GM23248 (cell line): ENCODE measurements around the gene RHBG. TPM values are rescaled to one million over a fixed set of nuclear protein-coding genes. Genes with fewer than 3 reads are reported as not detected.
"Not testable (repeated sequence)": the region's sequence is repeated elsewhere in the genome, so short reads cannot be mapped to it uniquely, and the experiment has no call there.

Source experiments
- DNase-seq: peaks from one replicate; pipeline ENCODE4 v3.0.0-alpha.2; 2015
- H2AFZ ChIP-seq: fragments of 200-600 bp; sonication (generic); 2 replicates; pipeline ENCODE4 v1.6.1; 2016; ENCODE audit warnings: antibody characterized with exemption
- H3F3A ChIP-seq: fragments of 200-600 bp; sonication (generic); 2 replicates; pipeline ENCODE4 v1.6.1; 2016; ENCODE audit warnings: mild to moderate bottlenecking, antibody characterized with exemption, mixed run types; ENCODE audit not compliant: insufficient read depth
- H3K27ac ChIP-seq: fragments of 200-600 bp; sonication (generic); 2 replicates; pipeline ENCODE4 v1.5.1; 2016; ENCODE audit warnings: mild to moderate bottlenecking
- H3K27me3 ChIP-seq: fragments of 200-600 bp; sonication (generic); replicated peaks from 2 replicates; pipeline ENCODE4 v1.6.1; 2016; ENCODE audit warnings: mild to moderate bottlenecking; ENCODE audit not compliant: insufficient read depth
- H3K36me3 ChIP-seq: fragments of 200-600 bp; sonication (generic); 2 replicates; pipeline ENCODE4 v1.6.1; 2016; ENCODE audit warnings: low read depth, mild to moderate bottlenecking
- H3K4me1 ChIP-seq: fragments of 200-600 bp; sonication (generic); 2 replicates; pipeline ENCODE4 v1.6.1; 2016; ENCODE audit warnings: mild to moderate bottlenecking; ENCODE audit not compliant: insufficient read depth
- H3K4me2 ChIP-seq: fragments of 200-600 bp; sonication (generic); one replicate; pipeline ENCODE4 v1.6.1; 2016; ENCODE audit warnings: mild to moderate bottlenecking; ENCODE audit not compliant: unreplicated experiment
- H3K4me3 ChIP-seq: fragments of 200-600 bp; sonication (generic); 2 replicates; pipeline ENCODE4 v1.5.1; 2016; ENCODE audit warnings: mild to moderate bottlenecking
- H3K79me2 ChIP-seq: fragments of 200-600 bp; sonication (generic); 2 replicates; pipeline ENCODE4 v1.6.1; 2016; ENCODE audit warnings: mild to moderate bottlenecking; ENCODE audit not compliant: insufficient read depth
- H3K9ac ChIP-seq: fragments of 200-600 bp; sonication (generic); 2 replicates; pipeline ENCODE4 v1.6.1; 2016; ENCODE audit warnings: mild to moderate bottlenecking
- H3K9me2 ChIP-seq: fragments of 200-600 bp; sonication (generic); 2 replicates; pipeline ENCODE4 v1.6.1; 2016; ENCODE audit warnings: mixed run types, mild to moderate bottlenecking, moderate library complexity; ENCODE audit not compliant: insufficient read depth
- H3K9me3 ChIP-seq: fragments of 200-600 bp; sonication (generic); one replicate; pipeline ENCODE4 v1.6.1; 2017; ENCODE audit warnings: low read depth
- H4K20me1 ChIP-seq: fragments of 200-600 bp; sonication (generic); 2 replicates; pipeline ENCODE4 v1.6.0; 2016; ENCODE audit not compliant: insufficient read depth
- EZH2 ChIP-seq: fragments of 200-600 bp; sonication (generic); IDR thresholded peaks from 2 replicates; pipeline ENCODE4 v1.6.1; 2018; ENCODE audit warnings: antibody characterized with exemption, mild to moderate bottlenecking; ENCODE audit not compliant: insufficient read depth, poor library complexity, severe bottlenecking
- EZH2phosphoT487 ChIP-seq: fragments of 200-600 bp; sonication (generic); IDR thresholded peaks from 2 replicates; pipeline ENCODE4 v1.6.1; 2018; ENCODE audit warnings: antibody characterized with exemption, moderate library complexity, mild to moderate bottlenecking, low read depth; ENCODE audit not compliant: insufficient read depth
- WGBS, 2 experiments: methylation state at CpG; one replicate each; pipeline ENCODE4 v1.1.6; 2015 to 2017; ENCODE audit warnings: low lambda C conversion rate in 2 of 2, low coverage in 1 of 2; ENCODE audit errors: missing lambda C conversion rate in 2 of 2; 5-methylcytosine and 5-hydroxymethylcytosine counted together
- in situ Hi-C: fragments of 300-500 bp; cut with MboI; formaldehyde crosslinking; loops from 2 replicates; pipeline ENCODE4 v1.15.0; 2020
- polyA plus RNA-seq: library from polyadenylated mRNA; unstranded; fragments of >200 nt; fragmentation: Nextera tagmentation; extraction: Ambion mirVana; gene quantifications from 2 replicates; pipeline ENCODE4 v1.2.1, GENCODE V29; 2016
- total RNA-seq: library from RNA; depleted of rRNA; stranded (reverse); fragments of >200 nt; shearing (Covaris generic); gene quantifications from 2 replicates; pipeline ENCODE4 v1.2.3, GENCODE V29; 2014

Gene RHBG
- total and polyA plus RNA-seq, 2 experiments from 2014 or later: not detected

GRCh38 chr1:156367383-156368156, 1.4 kb upstream of the RHBG start:
- in situ Hi-C loops: no loop called here
- Histone ChIP-seq H3K4me3 (no peak overlapping the region), H3K4me2 (no peak overlapping the region), H4K20me1 (no peaks in the 10 kb centered on the region), H3K27me3 (peaks cover 17% of the 10 kb centered on the region; the same call in 1 of the 2 replicates), H3K79me2 (no peaks in the 10 kb centered on the region), H2AFZ (no peak overlapping the region), H3K4me1 (no peaks in the 10 kb centered on the region), H3K9me2 (no peaks in the 10 kb centered on the region), H3F3A (no peaks in the 10 kb centered on the region), H3K9ac (no peak overlapping the region), H3K36me3 (no peaks in the 10 kb centered on the region), H3K27ac (no peak overlapping the region), H3K9me3 (no peaks in the 10 kb centered on the region)
- TF ChIP-seq EZH2phosphoT487 (no peak), EZH2 (no peak)
- 62 to 65% methylated on average over 9 of the region's 9 CpGs for WGBS, 2 experiments
- DNase-seq: no peak

- no peak overlapping the region for H3K27ac ChIP-seq
- TF ChIP-seq EZH2phosphoT487 (no peak), EZH2 (no peak)
- no peaks in the 10 kb centered on the region for H4K20me1 ChIP-seq
- H2AFZ ChIP-seq: no peak overlapping the region
- no peaks in the 10 kb centered on the region for H3K9me3 ChIP-seq
- in situ Hi-C loops: no loop called here
- H3K79me2 ChIP-seq: no peaks in the 10 kb centered on the region
- 0 out of 2 replicates have a peak, but pooled peaks cover 17% of the 10 kb centered on the region for H3K27me3 ChIP-seq
- no peak overlapping the region for H3K4me3 ChIP-seq
- H3K9ac ChIP-seq: no peak overlapping the region
- H3K36me3 ChIP-seq: no peaks in the 10 kb centered on the region
- H3K4me1 ChIP-seq: no peaks in the 10 kb centered on the region
- H3K9me2 ChIP-seq: no peaks in the 10 kb centered on the region
- peak; percentile 30 for DNase-seq
- H3F3A ChIP-seq: no peaks in the 10 kb centered on the region
- 83 to 85% methylated on average over 7 of the region's 7 CpGs for WGBS, 2 experiments
- no peak overlapping the region for H3K4me2 ChIP-seq
These were observed 803 bp upstream of the RHBG start for GRCh38 chr1:156368157-156368658.

DNA sequence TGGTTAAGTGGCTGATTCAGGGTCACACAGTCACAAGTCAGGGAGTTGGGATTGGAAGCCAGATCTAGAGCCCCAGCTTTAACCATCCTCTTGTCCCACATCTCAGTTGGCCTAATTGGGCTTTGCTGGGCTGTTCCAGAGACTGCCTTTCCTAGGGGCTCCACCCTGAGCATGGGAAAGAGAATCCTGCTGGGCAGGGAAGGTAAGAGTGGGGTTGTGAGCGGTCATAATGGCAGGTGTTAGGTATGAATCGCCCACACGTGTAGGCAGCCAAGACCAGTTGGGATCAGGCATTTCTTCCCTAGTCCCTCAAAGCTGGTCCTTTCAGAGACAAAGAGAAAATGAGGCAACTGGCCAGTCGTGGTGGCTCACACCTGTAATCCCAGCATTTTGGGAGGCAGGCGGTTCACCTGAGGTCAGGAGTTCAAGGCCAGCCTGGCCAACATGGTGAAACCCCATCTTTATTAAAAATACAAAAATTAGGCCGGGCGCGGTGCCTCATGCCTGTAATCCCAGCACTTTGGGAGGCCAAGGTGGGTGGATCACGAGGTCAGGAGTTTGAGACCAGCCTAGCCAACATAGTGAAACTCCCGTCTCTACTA, 775 bp downstream of the RHBG start:
- 83 to 84% methylated on average over 10 of the region's 10 CpGs for WGBS, 2 experiments
- H3K4me3 ChIP-seq, H3K27ac ChIP-seq, H4K20me1 ChIP-seq, H3K9ac ChIP-seq, H3K4me2 ChIP-seq, H3K9me2 ChIP-seq, in situ Hi-C loops, H3K4me1 ChIP-seq, H3K79me2 ChIP-seq, H2AFZ ChIP-seq, H3K9me3 ChIP-seq, H3F3A ChIP-seq, H3K36me3 ChIP-seq, DNase-seq: not testable (repeated sequence)
- 0 out of 2 replicates have a peak, but pooled peaks cover 12% of the 10 kb centered on the region for H3K27me3 ChIP-seq

DNA sequence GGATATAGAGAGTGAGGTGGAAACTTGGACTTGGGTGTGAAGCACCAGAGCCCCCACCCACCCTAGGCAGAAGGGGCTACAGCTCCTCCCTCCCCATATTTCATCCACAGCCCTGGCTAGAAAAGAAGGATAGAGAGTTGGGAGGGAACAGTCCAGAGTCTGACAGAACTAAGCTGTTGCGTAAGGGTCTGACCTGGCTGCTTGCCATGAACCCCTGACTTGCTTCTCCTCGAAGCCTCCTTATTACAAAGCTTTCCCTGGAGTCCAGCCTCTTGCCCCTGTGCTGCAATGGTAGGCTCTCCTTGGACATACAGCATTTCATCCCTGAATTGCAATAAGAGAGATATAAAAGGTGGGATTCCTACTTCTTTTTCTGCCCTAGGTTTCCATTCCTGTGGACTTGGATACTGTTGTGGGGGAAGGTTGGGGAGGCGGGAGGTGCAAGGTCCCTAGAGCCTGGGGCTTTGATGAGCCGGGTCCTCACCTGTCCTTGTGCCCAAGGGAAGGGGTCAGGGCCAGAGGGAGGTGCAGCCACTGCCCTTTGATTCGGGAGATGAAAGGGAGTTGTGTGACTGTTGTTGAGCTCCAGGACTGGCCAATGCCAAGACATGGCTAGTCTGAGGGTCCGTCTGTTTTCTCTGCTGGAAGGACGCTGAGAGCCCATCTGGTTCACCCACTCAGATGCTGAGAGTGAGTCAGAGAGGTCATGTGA, 2.7 kb downstream of the RHBG start:
- Histone ChIP-seq H3K36me3 (no peaks in the 10 kb centered on the region), H3K9me2 (no peaks in the 10 kb centered on the region), H2AFZ (no peak overlapping the region), H3K4me1 (no peaks in the 10 kb centered on the region), H3K27ac (no peak overlapping the region), H3K9ac (no peak overlapping the region), H3K27me3 (0 out of 2 replicates have a peak, but pooled peaks cover 6% of the 10 kb centered on the region), H3K9me3 (no peaks in the 10 kb centered on the region), H3K79me2 (no peaks in the 10 kb centered on the region), H3K4me2 (no peak overlapping the region), H3F3A (no peaks in the 10 kb centered on the region), H3K4me3 (no peak overlapping the region), H4K20me1 (no peaks in the 10 kb centered on the region)
- in situ Hi-C loops: no loop called here
- WGBS, 2 experiments: 22 to 26% methylated on average over 7 of the region's 7 CpGs
- TF ChIP-seq EZH2phosphoT487 (no peak), EZH2 (no peak)
- peak; percentile 83 for DNase-seq
